ELR (cell line): Measurements from ENCODE around the gene CERT1.
A peak's percentile ranks its signal among the peaks of the same experiment; 100 is the strongest.
"Not testable (repeated sequence)": the region's sequence is repeated elsewhere in the genome, so short reads cannot be mapped to it uniquely, and the experiment has no call there.

Experiments
- DNase-seq: peaks from one replicate; pipeline ENCODE4 v3.0.0-alpha.2; 2015; ENCODE audit warnings: low read depth

The CERT1 gene

DNA sequence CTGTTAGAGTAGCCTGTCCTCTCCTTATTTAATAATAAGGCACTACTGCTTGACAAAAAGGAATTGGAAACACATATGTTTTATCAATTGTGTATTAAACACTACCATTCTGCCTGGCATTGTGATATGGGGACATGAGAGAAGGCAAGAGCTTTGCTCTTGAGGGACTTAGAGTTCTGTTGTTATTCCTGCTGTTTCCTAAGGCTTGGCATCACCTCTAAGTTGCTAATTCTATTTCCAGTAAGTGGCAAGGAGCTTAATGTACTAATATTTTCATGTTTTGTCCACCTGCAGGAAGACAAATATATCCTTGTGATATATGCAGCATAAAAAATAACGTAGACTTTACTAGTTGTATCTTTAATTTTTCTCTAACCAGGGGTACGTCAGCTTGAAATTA lies 161.8 kb downstream of the CERT1 start:
- DNase-seq: no peak

DNA sequence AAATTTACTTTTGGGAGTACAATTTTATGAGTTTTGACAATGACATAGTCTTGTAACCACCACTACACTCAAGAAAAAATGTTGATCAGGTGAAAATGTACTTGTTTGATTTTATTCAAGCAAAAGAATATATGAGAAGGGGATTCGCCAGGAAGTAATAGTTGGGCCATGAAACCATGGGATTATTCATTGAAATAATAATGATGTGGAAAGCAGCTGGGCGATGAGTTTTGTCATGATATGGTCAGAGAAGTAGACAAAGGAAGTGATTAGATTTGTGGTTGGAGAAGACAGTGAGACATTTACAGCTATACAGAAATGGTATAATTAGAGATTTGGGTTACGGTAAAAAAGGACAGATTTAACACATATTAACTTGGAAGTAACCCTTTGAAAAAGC lies 163.2 kb downstream of the CERT1 start:
- peak; percentile 65 for DNase-seq

DNA sequence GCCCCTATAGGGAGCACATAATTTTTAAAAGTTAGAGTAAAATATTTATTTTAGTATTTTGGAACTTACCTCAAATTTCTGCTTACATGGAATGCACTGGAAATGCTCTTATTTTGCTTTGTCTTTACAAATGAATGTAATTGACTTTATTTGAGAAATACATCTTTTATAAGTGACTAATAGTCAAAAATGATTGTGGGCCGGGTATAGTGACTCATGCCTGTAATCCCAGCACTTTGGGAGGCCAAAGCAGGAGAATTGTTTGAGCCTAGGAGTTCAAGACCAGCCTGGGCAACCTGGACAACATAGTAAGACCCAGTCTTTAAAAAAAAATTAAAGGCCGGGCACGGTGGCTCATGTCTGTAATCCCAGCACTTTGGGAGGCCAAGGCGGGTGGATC lies 168.6 kb downstream of the CERT1 start:
- peak; percentile 46 for DNase-seq

DNA sequence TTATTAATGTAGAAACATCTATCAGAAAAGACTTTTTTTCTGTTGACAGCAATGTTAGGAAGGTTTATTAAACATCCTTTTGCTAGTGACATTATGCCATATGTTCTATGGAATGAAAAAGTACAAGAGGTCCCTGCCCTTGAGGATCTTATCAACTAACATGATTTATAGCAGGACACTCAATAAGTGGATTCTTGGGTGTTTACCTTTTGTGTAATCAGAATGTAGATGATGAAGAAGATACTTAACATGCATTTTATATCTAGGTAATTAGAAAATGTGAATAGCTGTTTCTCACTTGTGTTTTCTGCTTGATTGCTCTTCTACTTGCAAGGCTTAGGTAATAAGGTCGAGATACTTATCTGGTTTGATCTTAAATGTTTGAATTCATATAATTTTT lies 169.5 kb downstream of the CERT1 start:
- DNase-seq: no peak

DNA sequence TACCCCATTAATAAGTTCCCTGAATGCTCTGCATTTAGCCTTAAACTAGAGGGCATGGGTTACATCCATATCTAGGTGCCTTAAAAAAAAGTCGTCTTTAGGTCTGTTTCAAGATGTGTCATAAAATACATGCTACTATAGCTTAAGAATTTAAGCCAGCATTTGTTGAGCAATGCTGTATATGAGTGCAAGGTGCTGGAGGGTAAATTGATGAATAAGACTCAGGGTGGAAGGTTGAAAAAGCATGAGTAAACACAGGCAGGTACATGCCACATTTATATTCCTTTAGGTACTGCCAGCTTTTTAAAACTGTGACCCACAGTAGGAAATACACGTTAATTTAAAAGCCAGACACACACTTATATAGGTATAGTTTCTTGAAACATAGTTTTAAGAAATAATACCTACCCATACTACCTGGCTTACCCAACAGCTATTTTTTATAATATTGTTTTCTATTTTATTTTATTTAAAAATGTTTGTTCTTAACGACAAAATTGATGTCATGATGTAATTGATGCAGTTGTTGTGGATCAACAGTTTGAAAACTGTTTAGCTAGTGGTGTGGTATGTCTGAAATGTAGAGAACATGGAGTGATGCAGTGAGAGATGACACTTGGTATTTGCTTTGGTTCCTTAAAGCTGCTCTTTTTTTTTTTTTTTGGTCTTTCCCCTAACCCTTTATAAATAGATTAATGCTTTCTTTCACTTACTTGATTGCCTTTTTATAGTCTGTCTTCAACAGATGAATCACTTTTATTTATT lies 170.5 kb downstream of the CERT1 start:
- peak; percentile 67 for DNase-seq

DNA sequence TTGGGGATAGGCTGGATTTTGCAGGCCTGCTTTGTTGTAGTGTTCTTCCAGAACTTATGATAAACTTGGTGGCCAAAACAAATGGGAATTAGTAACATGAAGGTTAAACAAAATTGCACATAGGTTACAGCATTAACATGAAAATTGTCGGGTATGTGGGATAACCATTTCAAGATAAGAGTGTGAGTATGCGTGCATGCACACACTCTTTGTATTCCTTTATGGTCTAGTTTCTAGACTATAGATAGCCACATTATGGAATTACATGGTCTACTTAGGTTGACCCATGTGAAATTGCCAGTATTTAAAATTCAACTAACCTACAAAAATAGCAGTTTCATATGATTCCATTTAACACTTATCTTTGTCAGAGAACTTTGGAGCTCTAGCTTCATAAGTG lies 173.0 kb downstream of the CERT1 start:
- no peak for DNase-seq

DNA sequence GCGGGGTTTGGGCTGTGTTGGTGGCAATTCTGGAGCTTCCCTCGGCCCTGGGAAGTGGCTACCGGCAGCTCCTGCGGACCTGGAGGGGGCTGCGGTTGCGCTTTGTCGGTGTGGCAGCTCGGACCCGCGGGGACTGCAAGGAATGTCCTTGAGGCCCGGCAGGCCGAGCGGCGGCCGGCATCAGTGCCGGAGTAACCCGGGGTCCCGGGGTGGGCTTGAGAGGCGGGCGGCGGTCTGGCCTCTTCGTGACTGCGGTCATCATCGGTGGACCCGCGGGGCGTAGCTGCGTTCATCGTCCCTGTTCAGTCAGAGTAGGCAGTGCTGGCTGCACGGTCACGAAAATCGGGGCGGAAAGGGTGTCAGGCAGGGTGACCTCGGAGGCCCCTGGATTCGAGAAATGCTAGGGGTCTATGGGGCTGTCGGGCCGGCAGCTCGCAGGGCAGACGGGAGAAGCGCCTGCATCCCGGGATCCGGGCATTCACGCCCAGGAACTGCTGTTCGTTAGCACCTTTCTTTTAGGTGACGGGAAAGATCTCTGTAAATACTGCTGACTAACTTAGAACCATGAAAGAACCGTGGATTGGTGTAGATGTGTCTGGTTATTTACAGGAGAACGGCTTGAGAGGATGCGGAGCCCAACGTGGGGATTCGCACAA lies 173.9 kb downstream of the CERT1 start:
- peak; percentile 50 for DNase-seq

DNA sequence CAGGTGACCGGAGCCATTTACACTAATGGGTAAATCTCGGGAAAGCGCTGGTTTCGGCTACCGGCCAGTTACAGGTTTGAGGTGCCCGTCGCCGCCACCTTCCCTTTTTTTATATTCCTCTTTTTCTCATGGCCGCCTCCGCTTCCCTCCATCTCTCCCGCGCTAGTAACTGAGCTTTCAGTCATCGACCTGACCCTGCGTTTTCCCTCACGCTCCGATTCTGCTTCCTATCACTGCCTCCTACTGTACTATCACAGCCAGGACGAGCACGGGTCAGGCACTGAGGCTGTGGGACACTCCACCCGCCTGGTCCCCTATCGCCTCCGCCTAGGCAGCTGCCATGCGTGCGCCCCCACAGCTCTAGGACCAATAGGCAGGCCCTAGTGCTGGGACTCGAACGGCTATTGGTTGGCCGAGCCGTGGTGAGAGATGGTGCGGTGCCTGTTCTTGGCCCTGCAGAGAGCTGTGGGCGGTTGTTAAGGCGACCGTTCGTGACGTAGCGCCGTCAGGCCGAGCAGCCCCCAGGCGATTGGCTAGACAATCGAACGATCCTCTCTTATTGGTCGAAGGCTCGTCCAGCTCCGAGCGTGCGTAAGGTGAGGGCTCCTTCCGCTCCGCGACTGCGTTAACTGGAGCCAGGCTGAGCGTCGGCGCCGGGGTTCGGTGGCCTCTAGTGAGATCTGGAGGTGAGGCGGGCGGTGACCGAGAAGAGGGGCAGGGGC lies 174.7 kb downstream of the CERT1 start, which contains the start of gene HMGCR:
Gene HMGCR (plus strand): TSS at position 606 of the 722 bp plus-strand sequence. CDS start 5,386 bp downstream, outside the sequence.
- peak; percentile 99 for DNase-seq

DNA sequence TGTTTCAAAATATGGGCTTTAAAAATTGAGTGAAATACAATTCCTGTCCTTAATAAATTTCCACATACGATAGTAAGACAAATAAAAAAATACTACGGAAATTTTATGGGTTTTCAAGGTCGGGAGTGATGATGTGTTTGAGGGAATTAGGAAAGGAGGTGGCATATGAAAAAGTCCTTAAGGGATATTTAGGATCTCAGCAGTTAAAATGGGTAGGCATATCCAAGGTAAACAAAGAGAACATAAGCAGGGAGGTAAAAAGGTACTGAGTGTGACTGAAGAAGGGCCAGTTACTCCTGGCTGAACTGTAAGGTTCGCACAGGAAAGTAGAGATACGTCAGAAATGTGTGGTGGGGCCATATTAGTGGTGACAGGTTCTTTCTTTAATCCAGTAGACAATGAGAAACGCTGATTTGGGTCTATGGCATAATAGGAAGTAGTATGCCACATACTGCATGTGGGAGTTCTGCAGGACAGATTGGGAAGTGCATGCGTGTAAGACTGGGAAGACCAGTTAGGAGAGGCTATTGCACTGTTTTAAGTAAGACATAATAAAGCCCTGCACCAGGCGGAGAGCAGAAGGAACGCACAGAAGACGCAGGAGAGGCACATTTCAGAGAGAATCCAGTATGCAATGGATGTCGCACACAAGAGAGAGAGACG lies 175.3 kb downstream of the CERT1 start:
- peak; percentile 86 for DNase-seq

DNA sequence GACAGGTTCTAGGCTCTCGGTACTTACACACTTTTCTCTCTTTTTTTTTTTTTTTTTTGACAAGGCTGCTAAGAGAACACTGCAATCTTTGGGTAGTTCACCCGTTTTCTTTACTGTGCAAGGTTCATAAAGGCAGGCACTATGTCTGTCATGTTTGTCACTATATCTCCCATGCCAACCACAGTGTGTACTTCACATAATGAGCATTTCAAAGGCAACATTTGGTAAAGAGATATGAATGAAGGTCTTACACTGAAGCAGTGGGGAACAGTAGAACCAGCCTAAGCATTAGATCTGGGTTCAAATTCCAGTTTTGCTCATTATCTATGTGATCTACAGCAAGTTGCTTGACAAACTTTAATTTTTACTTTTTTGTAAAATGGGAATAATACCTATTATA lies 175.9 kb downstream of the CERT1 start:
- DNase-seq: no peak

DNA sequence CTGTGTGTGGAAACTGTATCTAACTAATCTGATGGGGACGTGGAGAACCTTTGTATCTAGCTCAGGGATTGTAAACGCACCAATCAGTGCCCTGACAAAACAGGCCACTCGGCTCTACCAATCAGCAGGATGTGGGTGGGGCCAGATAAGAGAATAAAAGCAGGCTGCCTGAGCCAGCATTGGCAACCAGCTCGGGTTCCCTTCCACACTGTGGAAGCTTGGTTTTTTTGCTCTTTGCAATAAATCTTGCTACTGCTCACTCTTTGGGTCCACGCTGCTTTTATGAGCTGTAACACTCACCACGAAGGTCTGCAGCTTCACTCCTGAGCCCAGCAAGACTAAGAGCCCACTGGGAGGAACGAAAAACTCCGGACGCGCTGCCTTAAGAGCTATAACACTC lies 177.0 kb downstream of the CERT1 start:
- not testable (repeated sequence) for DNase-seq

DNA sequence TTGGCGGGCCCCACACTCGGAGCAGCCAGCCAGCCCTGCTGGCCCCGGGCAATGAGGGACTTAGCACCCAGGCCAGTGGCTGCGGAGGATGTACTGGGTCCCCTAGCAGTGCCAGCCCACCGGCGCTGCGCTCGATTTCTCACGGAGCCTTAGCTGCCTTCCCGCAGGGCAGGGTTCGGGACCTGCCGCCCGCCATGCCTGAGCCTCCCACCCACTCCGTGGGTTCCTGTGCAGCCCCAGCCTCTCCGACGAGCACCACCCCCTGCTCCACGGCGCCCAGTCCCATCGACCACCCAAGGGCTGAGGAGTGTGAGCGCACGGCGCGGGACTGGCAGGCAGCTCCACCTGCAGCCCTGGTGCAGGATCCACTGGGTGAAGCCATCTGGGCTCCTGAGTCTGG lies 177.7 kb downstream of the CERT1 start:
- DNase-seq: not testable (repeated sequence)

DNA sequence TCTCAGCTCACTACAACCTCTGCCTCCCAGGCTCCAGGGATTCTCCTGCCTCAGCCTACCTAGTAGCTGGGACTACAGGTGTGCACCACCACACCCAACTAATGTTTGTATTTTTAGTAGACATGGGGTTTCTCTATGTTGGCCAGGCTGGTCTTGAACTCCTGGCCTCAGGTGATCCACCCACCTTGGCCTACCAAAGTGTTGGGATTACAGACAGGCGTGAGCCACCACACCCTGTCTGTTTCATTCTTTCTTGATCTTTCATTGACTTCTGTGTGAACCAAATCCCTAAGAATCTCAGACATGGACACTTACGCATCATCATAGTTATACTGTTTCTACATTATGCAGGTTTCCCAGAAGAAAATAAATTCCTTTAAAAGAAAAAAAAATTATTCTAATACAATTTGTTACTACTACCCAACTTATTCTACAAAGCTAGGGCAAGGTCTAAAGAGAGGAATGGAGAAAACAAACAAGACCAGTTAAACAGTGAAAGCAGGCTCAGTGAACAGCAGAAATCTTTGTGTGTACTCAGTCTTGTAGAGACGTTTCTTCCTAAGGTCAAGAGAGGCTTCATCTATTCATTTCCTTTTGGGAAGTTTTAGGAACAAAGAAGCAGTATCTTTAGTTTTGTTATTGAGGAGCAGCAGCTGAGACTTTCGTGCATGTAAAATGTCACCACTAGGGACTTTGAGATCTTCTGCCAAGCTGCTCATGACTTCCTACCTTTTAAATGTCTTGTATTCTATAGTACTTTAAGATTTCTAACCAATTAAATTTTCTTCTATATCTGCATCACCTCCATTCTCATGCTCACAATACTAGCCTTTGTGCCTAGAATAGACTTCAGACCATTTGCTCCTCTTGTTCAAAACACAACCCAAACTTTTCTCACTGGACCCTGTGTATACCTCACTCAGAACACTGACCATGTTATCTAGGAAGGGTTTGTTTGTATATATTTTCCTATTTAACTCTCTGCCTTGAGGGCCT lies 180.0 kb downstream of the CERT1 start:
- DNase-seq: peak; percentile 6

DNA sequence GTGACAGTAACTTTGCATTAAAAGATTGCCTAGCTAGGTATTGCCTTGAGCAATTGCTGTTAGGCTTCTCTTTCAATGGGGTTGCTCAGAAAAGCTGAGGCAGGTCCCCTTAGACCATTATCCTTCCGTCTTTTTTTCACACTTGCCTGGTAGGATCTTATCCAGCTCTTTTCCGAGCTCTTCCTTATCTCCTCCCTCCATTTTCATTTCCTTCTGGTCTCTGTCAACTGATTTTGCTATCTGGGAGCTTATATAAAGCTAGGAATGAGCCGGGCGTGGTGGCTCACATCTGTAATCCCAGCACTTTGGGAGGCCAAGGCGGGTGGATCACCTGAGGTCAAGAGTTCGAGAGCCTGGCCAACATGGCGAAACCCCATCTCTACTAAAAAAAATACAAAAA lies 181.0 kb downstream of the CERT1 start:
- DNase-seq: no peak
